CD14-positive monocyte (primary cell): ENCODE data around the gene CD151. TPM values are rescaled to one million over a fixed set of nuclear protein-coding genes. Genes with fewer than 3 reads are reported as not detected.

Experiments
- DNase-seq, 3 donors: peaks; one replicate each; pipeline ENCODE4 v3.0.0-alpha.2; 2011 to 2022
- H2AFZ ChIP-seq: 2 replicates; pipeline ENCODE4 v1.6.0; 2012; ENCODE audit warnings: mild to moderate bottlenecking, low read depth, low read length, inconsistent platforms; ENCODE audit not compliant: insufficient read depth, poor library complexity, severe bottlenecking
- H3K27ac ChIP-seq, 2 donors: 1 replicate in 1 of 2; 2 replicates in 1 of 2; pipeline ENCODE4 v1.5.1; 2012 to 2013; ENCODE audit warnings: low read length in 2 of 2, control low read depth in 1 of 2, inconsistent platforms in 1 of 2, low read depth in 1 of 2, mild to moderate bottlenecking in 1 of 2
- H3K27me3 ChIP-seq, 2 donors: one replicate each; pipeline versions ENCODE4 v1.6.0 to v1.6.1; 2011 to 2013; ENCODE audit warnings: low read length in 2 of 2; ENCODE audit not compliant: control insufficient read depth in 2 of 2, insufficient read depth in 2 of 2
- H3K36me3 ChIP-seq, 2 donors: replicated peaks in 1 of 2; 1 replicate in 1 of 2; 2 replicates in 1 of 2; pipeline versions ENCODE4 v1.5.1 to v1.6.1; 2012 to 2013; ENCODE audit warnings: low read length in 2 of 2, control low read depth in 1 of 2, inconsistent platforms in 1 of 2, mild to moderate bottlenecking in 1 of 2; ENCODE audit not compliant: insufficient read depth in 2 of 2, control insufficient read depth in 1 of 2
- H3K4me1 ChIP-seq, 2 donors: 1 replicate in 1 of 2; 2 replicates in 1 of 2; pipeline versions ENCODE4 v1.5.1 to v1.6.1; 2012 to 2013; ENCODE audit warnings: low read length in 2 of 2, control low read depth in 1 of 2, inconsistent platforms in 1 of 2, mild to moderate bottlenecking in 1 of 2, moderate library complexity in 1 of 2; ENCODE audit not compliant: insufficient read depth in 2 of 2, control insufficient read depth in 1 of 2
- H3K4me2 ChIP-seq: replicated peaks from 2 replicates; pipeline ENCODE3; 2012; ENCODE audit warnings: low read length, moderate library complexity, mild to moderate bottlenecking; ENCODE audit not compliant: poor library complexity, severe bottlenecking; ENCODE audit errors: extremely low read depth
- H3K4me3 ChIP-seq, 3 experiments: fragments of 200-600 bp in 1 of 3; sonication (generic) in 1 of 3; replicated peaks in 1 of 3; 1 replicate in 2 of 3; 2 replicates in 1 of 3; pipeline ENCODE4 v1.5.1; 2011 to 2013; ENCODE audit warnings: low read length in 3 of 3, mild to moderate bottlenecking in 3 of 3, control low read depth in 2 of 3, low read depth in 2 of 3, inconsistent platforms in 1 of 3, moderate library complexity in 1 of 3
- H3K79me2 ChIP-seq: 2 replicates; pipeline ENCODE4 v1.6.0; 2012; ENCODE audit warnings: mild to moderate bottlenecking, control low read depth, inconsistent platforms, low read length, moderate library complexity; ENCODE audit not compliant: insufficient read depth
- H3K9ac ChIP-seq: 2 replicates; pipeline ENCODE4 v1.6.0; 2017; ENCODE audit warnings: low read length, mild to moderate bottlenecking; ENCODE audit not compliant: insufficient read depth, poor library complexity, severe bottlenecking
- H3K9me3 ChIP-seq, 2 donors: replicated peaks in 1 of 2; 1 replicate in 1 of 2; 2 replicates in 1 of 2; pipeline versions ENCODE4 v1.5.1 to v1.6.1; 2012 to 2013; ENCODE audit warnings: low read length in 2 of 2, control low read depth in 1 of 2; ENCODE audit not compliant: control insufficient read depth in 1 of 2, insufficient read depth in 1 of 2
- H4K20me1 ChIP-seq: 2 replicates; pipeline ENCODE4 v1.6.0; 2012; ENCODE audit warnings: mild to moderate bottlenecking, low read length, control low read depth, moderate library complexity; ENCODE audit not compliant: insufficient read depth
- H3K27ac Mint-ChIP-seq, 7 donors: one replicate each; pipeline ENCODE4 v1.8.0; 2020; ENCODE audit warnings: mild to moderate bottlenecking in 7 of 7, mixed read lengths in 7 of 7, moderate library complexity in 6 of 7, inconsistent platforms in 2 of 7
- H3K27me3 Mint-ChIP-seq, 3 donors: one replicate each; pipeline ENCODE4 v1.8.0; 2021 to 2022; ENCODE audit warnings: low read depth in 3 of 3, mild to moderate bottlenecking in 3 of 3, mixed read lengths in 3 of 3, moderate library complexity in 3 of 3, inconsistent platforms in 1 of 3
- H3K36me3 Mint-ChIP-seq, 2 donors: one replicate each; pipeline ENCODE4 v1.8.0; 2020; ENCODE audit warnings: mixed read lengths in 2 of 2, inconsistent platforms in 1 of 2, mild to moderate bottlenecking in 1 of 2
- H3K4me1 Mint-ChIP-seq: one replicate; pipeline ENCODE4 v1.8.0; 2020; ENCODE audit warnings: mild to moderate bottlenecking, mixed read lengths
- H3K4me3 Mint-ChIP-seq, 2 donors: one replicate each; pipeline ENCODE4 v1.8.0; 2020; ENCODE audit warnings: mild to moderate bottlenecking in 2 of 2, mixed read lengths in 2 of 2, moderate library complexity in 1 of 2
- H3K9me3 Mint-ChIP-seq, 7 donors: one replicate each; pipeline ENCODE4 v1.8.0; 2020 to 2022; ENCODE audit warnings: mixed read lengths in 7 of 7, mild to moderate bottlenecking in 6 of 7, moderate library complexity in 6 of 7, inconsistent platforms in 2 of 7
- WGBS: methylation state at CpG from one replicate; pipeline ENCODE4 v1.1.5; 2013; ENCODE audit warnings: missing lambda C conversion rate; ENCODE audit not compliant: insufficient coverage; 5-methylcytosine and 5-hydroxymethylcytosine counted together
- intact Hi-C, 2 donors: fragments of 100-400 bp; cut with micrococcal nuclease; formaldehyde crosslinking; loops; one replicate each; pipeline versions ENCODE4 v1.15.0 to v1.15.1; 2023
- polyA plus RNA-seq, 3 donors: library from polyadenylated mRNA; depleted of rRNA in 1 of 3; unstranded in 2 of 3; stranded (reverse) in 1 of 3; fragments of 300-500 nt in 2 of 3; fragments of >200 nt in 1 of 3; fragmentation: Illumina TruSeq in 2 of 3; gene quantifications; 1 replicate in 2 of 3; 2 replicates in 1 of 3; pipeline ENCODE4 v1.2.3, GENCODE V29; 2012 to 2021
- TF ChIP-seq, protein P1 (sequence below): fragments of 200-600 bp; IDR thresholded peaks from one replicate; pipeline ENCODE4 v1.8.0; 2022; ENCODE audit warnings: antibody characterized with exemption, mild to moderate bottlenecking

Gene CD151
- polyA plus RNA-seq, 3 donors = 18.1 to 200 (median 57.4) TPM

DNA sequence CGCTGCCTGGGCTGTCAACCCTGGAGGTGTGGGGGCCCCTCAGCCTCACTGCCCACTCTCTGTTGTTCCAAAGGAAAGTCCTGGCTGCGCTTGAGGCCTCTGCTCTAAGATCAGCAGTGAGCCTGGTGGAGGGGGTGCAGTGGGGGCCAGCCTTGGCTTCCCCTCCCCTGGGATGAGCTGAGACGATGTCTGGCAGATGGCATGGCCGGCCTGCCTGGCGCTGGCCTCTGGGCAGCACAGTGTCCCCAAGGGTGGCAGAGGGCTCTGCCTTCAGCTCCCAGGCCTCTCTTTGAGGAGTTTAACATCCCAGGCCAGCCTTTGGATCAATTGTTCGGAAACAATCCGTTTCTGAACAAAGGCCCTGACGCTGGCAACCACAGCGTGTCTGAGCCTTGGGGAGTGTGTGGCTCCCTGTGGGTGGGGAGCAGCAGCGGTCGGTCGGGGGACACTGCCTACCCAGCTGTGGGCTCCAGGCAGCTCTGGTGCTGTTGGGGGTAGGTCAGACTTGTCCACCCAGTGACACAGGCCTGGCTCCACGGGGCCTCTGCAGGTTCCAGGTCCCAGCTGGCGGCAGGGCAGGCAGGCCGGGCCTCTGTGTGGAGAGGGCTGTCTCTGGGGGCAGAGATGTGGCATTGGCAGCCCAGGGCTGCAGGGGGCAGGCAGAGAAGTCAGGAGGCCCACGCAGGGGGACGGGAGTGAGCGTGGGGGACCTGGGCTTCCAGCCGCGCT, 22.0 kb downstream of the CD151 start:
- Mint-ChIP-seq H3K36me3 (peaks cover 2 to 6% of the 10 kb centered on the region in 2 donors), H3K9me3 (peaks cover 0 to 2% (median 0%) of the 10 kb centered on the region in 7 donors), H3K27me3 (peaks cover 2 to 20% (median 16%) of the 10 kb centered on the region in 3 donors), H3K4me1 (peaks cover 6% of the 10 kb centered on the region), H3K4me3 (no peak overlapping the region), H3K27ac (no peak overlapping the region)
- no peaks in the 10 kb centered on the region for H3K4me1 ChIP-seq
- peaks cover 0 to 9% of the 10 kb centered on the region in 2 donors for H3K27me3 ChIP-seq
- TF ChIP-seq, protein P1, sequence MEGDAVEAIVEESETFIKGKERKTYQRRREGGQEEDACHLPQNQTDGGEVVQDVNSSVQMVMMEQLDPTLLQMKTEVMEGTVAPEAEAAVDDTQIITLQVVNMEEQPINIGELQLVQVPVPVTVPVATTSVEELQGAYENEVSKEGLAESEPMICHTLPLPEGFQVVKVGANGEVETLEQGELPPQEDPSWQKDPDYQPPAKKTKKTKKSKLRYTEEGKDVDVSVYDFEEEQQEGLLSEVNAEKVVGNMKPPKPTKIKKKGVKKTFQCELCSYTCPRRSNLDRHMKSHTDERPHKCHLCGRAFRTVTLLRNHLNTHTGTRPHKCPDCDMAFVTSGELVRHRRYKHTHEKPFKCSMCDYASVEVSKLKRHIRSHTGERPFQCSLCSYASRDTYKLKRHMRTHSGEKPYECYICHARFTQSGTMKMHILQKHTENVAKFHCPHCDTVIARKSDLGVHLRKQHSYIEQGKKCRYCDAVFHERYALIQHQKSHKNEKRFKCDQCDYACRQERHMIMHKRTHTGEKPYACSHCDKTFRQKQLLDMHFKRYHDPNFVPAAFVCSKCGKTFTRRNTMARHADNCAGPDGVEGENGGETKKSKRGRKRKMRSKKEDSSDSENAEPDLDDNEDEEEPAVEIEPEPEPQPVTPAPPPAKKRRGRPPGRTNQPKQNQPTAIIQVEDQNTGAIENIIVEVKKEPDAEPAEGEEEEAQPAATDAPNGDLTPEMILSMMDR = no peak
- peaks cover 75% of the 10 kb centered on the region for H4K20me1 ChIP-seq
- H3K9ac ChIP-seq = no peak overlapping the region
- no peaks in the 10 kb centered on the region for H3K9me3 ChIP-seq
- H3K27ac ChIP-seq = no peak overlapping the region
- H3K4me3 ChIP-seq = no peak overlapping the region
- intact Hi-C loops = no loop called here
- no peak overlapping the region for H2AFZ ChIP-seq
- no peaks in the 10 kb centered on the region for H3K79me2 ChIP-seq
- WGBS = 96% methylated on average over 20 of the region's 20 CpGs
- H3K36me3 ChIP-seq = no peaks in the 10 kb centered on the region
- DNase-seq = no peak
- no peak overlapping the region for H3K4me2 ChIP-seq

DNA sequence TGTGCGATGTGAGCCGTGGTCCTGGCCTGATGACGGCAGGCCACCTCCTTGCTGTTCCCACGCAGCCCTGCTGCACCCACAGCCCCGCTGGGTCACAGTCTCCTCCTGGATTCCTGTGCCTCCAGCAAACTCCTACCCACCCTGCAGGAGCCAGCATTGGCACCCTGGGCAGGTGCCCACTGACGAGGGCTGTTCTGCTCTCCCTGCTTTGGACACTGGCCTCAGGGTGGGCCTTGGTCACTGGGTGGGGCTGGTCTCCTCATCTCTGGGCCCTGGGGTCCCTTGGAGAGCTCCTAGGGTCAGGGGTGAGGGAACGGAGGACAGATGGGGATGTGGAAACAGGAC, 22.6 kb downstream of the CD151 start:
- Histone ChIP-seq H3K4me3 (no peak overlapping the region), H3K9me3 (no peaks in the 10 kb centered on the region), H3K36me3 (no peaks in the 10 kb centered on the region), H3K9ac (no peak overlapping the region), H3K4me2 (no peak overlapping the region), H2AFZ (no peak overlapping the region), H4K20me1 (peaks cover 77% of the 10 kb centered on the region), H3K4me1 (no peaks in the 10 kb centered on the region), H3K27me3 (peaks cover 0 to 6% of the 10 kb centered on the region in 2 donors), H3K79me2 (no peaks in the 10 kb centered on the region), H3K27ac (no peak overlapping the region)
- 95% methylated on average over 6 of the region's 7 CpGs for WGBS
- Mint-ChIP-seq H3K27me3 (peaks cover 2 to 15% (median 12%) of the 10 kb centered on the region in 3 donors), H3K36me3 (peaks cover 2 to 6% of the 10 kb centered on the region in 2 donors), H3K9me3 (peaks cover 0 to 2% (median 0%) of the 10 kb centered on the region in 7 donors), H3K27ac (no peak overlapping the region), H3K4me3 (no peak overlapping the region), H3K4me1 (peaks cover 6% of the 10 kb centered on the region)
- TF ChIP-seq, protein P1 = no peak
- no peak for DNase-seq
- intact Hi-C loops = no loop called here
